ENCODE data around the gene BSG.

Gene BSG

DNA sequence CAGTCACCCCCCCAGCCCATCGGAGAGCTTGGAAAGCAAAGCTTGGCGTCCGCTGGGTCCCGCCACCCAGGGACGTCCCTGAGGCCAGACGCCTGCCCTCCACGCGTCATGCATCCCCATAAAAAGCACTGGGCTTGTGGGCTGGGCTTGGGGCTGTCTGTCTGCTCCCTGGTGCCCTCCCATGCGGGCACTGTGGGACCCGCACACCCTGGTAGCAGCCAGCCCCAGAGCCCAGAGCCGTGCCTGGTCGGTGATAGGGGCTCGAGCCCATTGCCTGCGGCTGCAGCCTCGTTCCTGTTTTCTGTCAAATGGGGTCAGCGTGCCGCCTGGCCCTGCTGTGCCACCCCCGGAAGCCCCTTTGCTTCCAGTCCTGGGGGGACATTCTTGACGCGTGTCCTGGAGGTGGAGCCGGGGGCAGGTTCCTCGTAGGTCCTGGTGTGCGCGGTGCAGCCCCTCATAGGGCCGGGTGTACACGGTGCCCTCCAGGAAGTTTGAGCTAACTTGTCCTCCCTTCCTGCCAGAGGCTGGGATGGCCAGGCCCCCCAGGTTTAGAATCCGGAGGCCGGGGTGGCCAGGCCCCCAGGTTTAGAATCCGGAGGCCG lies 32.9 kb upstream of the BSG start:
- TF ChIP-seq, protein P1, sequence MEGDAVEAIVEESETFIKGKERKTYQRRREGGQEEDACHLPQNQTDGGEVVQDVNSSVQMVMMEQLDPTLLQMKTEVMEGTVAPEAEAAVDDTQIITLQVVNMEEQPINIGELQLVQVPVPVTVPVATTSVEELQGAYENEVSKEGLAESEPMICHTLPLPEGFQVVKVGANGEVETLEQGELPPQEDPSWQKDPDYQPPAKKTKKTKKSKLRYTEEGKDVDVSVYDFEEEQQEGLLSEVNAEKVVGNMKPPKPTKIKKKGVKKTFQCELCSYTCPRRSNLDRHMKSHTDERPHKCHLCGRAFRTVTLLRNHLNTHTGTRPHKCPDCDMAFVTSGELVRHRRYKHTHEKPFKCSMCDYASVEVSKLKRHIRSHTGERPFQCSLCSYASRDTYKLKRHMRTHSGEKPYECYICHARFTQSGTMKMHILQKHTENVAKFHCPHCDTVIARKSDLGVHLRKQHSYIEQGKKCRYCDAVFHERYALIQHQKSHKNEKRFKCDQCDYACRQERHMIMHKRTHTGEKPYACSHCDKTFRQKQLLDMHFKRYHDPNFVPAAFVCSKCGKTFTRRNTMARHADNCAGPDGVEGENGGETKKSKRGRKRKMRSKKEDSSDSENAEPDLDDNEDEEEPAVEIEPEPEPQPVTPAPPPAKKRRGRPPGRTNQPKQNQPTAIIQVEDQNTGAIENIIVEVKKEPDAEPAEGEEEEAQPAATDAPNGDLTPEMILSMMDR (conservative IDR thresholded peaks at IDR 0.05; ENCODE audit: low read length) = no peak
- TF ChIP-seq EZH2phosphoT487 (IDR thresholded peaks at IDR 0.05; ENCODE audit: borderline replicate concordance) = no peak
- H2AFZ ChIP-seq (ENCODE audit: low read length) = no peak overlapping the region
- no peaks in the 10 kb centered on the region for H3K27me3 ChIP-seq (ENCODE audit: insufficient read depth, low read length, poor library complexity, severe bottlenecking)
- H3K4me2 ChIP-seq (ENCODE audit: low read depth, low read length, poor library complexity, severe bottlenecking) = no peak overlapping the region
- no peak overlapping the region for H3K4me3 ChIP-seq (ENCODE audit: low read length, poor library complexity, severe bottlenecking)
- H3K9me3 ChIP-seq (ENCODE audit: insufficient read depth, low read depth, low read length) = no peaks in the 10 kb centered on the region
- H3F3A ChIP-seq (ENCODE audit: low read depth) = no peaks in the 10 kb centered on the region
- H3K4me1 ChIP-seq (ENCODE audit: insufficient read depth, low read length, poor library complexity, severe bottlenecking) = no peaks in the 10 kb centered on the region
- H4K20me1 ChIP-seq (ENCODE audit: insufficient read depth, low read length, poor library complexity, severe bottlenecking) = peaks cover 7% of the 10 kb centered on the region
- H3K9ac ChIP-seq (ENCODE audit: low read depth, low read length, poor library complexity, severe bottlenecking) = no peak overlapping the region
- peaks cover 22% of the 10 kb centered on the region for H3K79me2 ChIP-seq (ENCODE audit: insufficient read depth, low read length)
- H3K36me3 ChIP-seq (ENCODE audit: insufficient read depth, low read length) = peaks cover 34% of the 10 kb centered on the region; the same call in 1 of the 2 replicates
- no peaks in the 10 kb centered on the region for H3K9me2 ChIP-seq (replicated peaks; ENCODE audit: low read depth, low read length)

DNA sequence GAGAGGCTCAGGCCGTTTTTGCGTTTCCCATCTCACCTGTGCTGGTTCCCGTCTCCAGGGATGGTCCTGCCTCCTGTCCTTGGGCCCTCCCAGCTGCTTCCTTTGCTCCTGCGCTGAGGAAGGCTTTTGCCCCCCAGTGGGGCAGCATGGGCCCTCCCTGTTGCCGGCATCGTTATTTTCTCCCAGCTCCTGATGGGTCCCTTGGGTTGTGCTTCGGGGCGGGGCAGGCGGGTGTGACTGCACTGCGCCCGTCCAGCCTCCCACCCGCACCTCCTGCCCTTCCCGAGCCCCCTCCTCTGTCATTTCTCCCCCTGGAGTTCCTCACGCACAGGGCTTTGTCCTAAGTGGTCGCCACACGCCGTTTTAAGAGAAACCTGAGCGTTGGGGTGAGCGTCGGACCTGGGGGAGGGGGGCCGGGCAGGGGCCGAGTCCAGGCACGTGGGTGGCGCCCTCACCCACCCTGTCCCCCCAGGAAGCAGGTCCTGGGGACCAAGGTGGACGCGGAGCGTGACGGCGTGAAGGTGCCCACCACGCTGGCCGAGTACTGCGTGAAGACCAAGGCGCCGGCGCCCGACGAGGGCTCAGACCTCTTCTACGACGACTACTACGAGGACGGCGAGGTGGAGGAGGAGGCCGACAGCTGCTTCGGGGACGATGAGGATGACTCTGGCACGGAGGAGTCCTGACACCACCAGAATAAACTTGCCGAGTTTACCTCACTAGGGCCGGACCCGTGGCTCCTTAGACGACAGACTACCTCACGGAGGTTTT lies 31.3 kb upstream of the BSG start:
- H4K20me1 ChIP-seq (ENCODE audit: insufficient read depth, low read length, poor library complexity, severe bottlenecking) = no peaks in the 10 kb centered on the region

DNA sequence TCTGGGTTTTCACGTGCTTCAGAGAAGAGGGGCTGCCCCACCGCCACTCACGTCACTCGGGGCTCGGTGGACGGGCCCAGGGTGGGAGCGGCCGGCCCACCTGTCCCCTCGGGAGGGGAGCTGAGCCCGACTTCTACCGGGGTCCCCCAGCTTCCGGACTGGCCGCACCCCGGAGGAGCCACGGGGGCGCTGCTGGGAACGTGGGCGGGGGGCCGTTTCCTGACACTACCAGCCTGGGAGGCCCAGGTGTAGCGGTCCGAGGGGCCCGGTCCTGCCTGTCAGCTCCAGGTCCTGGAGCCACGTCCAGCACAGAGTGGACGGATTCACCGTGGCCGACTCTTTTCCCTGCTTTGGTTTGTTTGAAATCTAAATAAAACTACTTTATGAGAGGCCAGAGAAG lies 30.7 kb upstream of the BSG start:
- Histone ChIP-seq H3F3A (ENCODE audit: low read depth) (no peaks in the 10 kb centered on the region), H3K36me3 (ENCODE audit: insufficient read depth, low read length) (peaks cover 26% of the 10 kb centered on the region; the same call in 1 of the 2 replicates), H2AFZ (ENCODE audit: low read length) (no peak overlapping the region), H3K4me3 (ENCODE audit: low read length, poor library complexity, severe bottlenecking) (no peak overlapping the region), H3K9me3 (ENCODE audit: insufficient read depth, low read depth, low read length) (no peaks in the 10 kb centered on the region), H3K9ac (ENCODE audit: low read depth, low read length, poor library complexity, severe bottlenecking) (no peak overlapping the region), H3K79me2 (ENCODE audit: insufficient read depth, low read length) (peaks cover under 1% of the 10 kb centered on the region; the same call in 1 of the 2 replicates), H3K4me1 (ENCODE audit: insufficient read depth, low read length, poor library complexity, severe bottlenecking) (no peaks in the 10 kb centered on the region), H3K27me3 (ENCODE audit: insufficient read depth, low read length, poor library complexity, severe bottlenecking) (no peaks in the 10 kb centered on the region), H3K4me2 (ENCODE audit: low read depth, low read length, poor library complexity, severe bottlenecking) (no peak overlapping the region), H4K20me1 (ENCODE audit: insufficient read depth, low read length, poor library complexity, severe bottlenecking) (no peaks in the 10 kb centered on the region), H3K9me2 (replicated peaks; ENCODE audit: low read depth, low read length) (no peaks in the 10 kb centered on the region)
- TF ChIP-seq, protein P1 (conservative IDR thresholded peaks at IDR 0.05; ENCODE audit: low read length) = no peak
- TF ChIP-seq EZH2phosphoT487 (IDR thresholded peaks at IDR 0.05; ENCODE audit: borderline replicate concordance) = no peak

More for the DNA sequence above, 31.3 kb upstream of the BSG start:
- no peak for TF ChIP-seq EZH2phosphoT487 (IDR thresholded peaks at IDR 0.05; ENCODE audit: borderline replicate concordance)
- TF ChIP-seq, protein P1 (conservative IDR thresholded peaks at IDR 0.05; ENCODE audit: low read length) = no peak
- Histone ChIP-seq H3K4me2 (ENCODE audit: low read depth, low read length, poor library complexity, severe bottlenecking) (no peak overlapping the region), H3K4me1 (ENCODE audit: insufficient read depth, low read length, poor library complexity, severe bottlenecking) (no peaks in the 10 kb centered on the region), H3K4me3 (ENCODE audit: low read length, poor library complexity, severe bottlenecking) (no peak overlapping the region), H3K9me3 (ENCODE audit: insufficient read depth, low read depth, low read length) (no peaks in the 10 kb centered on the region), H2AFZ (ENCODE audit: low read length) (no peak overlapping the region), H3K9me2 (replicated peaks; ENCODE audit: low read depth, low read length) (no peaks in the 10 kb centered on the region), H3K9ac (ENCODE audit: low read depth, low read length, poor library complexity, severe bottlenecking) (no peak overlapping the region), H3K79me2 (ENCODE audit: insufficient read depth, low read length) (peaks cover 7% of the 10 kb centered on the region; the same call in 1 of the 2 replicates), H3K36me3 (ENCODE audit: insufficient read depth, low read length) (peaks cover 33% of the 10 kb centered on the region; the same call in 1 of the 2 replicates), H3F3A (ENCODE audit: low read depth) (no peaks in the 10 kb centered on the region), H3K27me3 (ENCODE audit: insufficient read depth, low read length, poor library complexity, severe bottlenecking) (no peaks in the 10 kb centered on the region)

Measured in Loucy (cell line).